Measurements from ENCODE around the gene NFYC.

- TF ChIP-seq GATA2 (IDR thresholded peaks at IDR 0.05; ENCODE audit: low read depth, low read length) (no peak), GATA3 (IDR thresholded peaks at IDR 0.05; ENCODE audit: low read depth, low read length) (no peak)
Measured at GRCh38 chr1:40755067-40755466, 63.6 kb downstream of the NFYC start.

Measured in SH-SY5Y (cell line).